NCI-H82 treated with DMSO at 0.1 percent for 48 hours (cell line): ENCODE measurements around the gene CHRND.

Experiments
- DNase-seq: peaks from one replicate; lab custom pipeline; 2025; ENCODE audit not compliant: unreplicated experiment; lab: John Stamatoyannopoulos, UW

Gene CHRND

GRCh38 chr2:232541195-232541960, 15.4 kb downstream of the CHRND start:
- no peak for DNase-seq

- no peak for DNase-seq
Measured at GRCh38 chr2:232541961-232542714, 16.2 kb downstream of the CHRND start.

GRCh38 chr2:232542715-232543467, 16.9 kb downstream of the CHRND start:
- no peak for DNase-seq

- no peak for DNase-seq
Measured at GRCh38 chr2:232543491-232543890, 17.5 kb downstream of the CHRND start.

GRCh38 chr2:232543928-232544631, 18.1 kb downstream of the CHRND start:
- no peak for DNase-seq

- no peak for DNase-seq
Measured at GRCh38 chr2:232544674-232545073, 18.7 kb downstream of the CHRND start.

- no peak for DNase-seq
Measured at GRCh38 chr2:232545511-232546375, 19.8 kb downstream of the CHRND start.

- DNase-seq: no peak
Measured at GRCh38 chr2:232547991-232548390, 22.0 kb downstream of the CHRND start.

- DNase-seq: no peak
Measured at GRCh38 chr2:232549655-232550353, 23.8 kb downstream of the CHRND start.

GRCh38 chr2:232550354-232551249, 24.6 kb downstream of the CHRND start, which contains the start of the genes EIF4E2 and TIGD1:
EIF4E2 (plus strand) TSS chr2:232550689; CDS start chr2:232550725, 36 bp downstream.
TIGD1 (minus strand) TSS chr2:232550557; CDS start chr2:232549882, 675 bp downstream.
- peak; percentile 84 for DNase-seq

- no peak for DNase-seq
Measured at GRCh38 chr2:232551250-232551638, 25.3 kb downstream of the CHRND start.

- no peak for DNase-seq
Measured at GRCh38 chr2:232551776-232552175, 25.8 kb downstream of the CHRND start.

- DNase-seq: no peak
Measured at GRCh38 chr2:232556426-232556825, 30.5 kb downstream of the CHRND start.

- no peak for DNase-seq
Measured at GRCh38 chr2:232562515-232563151, 36.7 kb downstream of the CHRND start.

GRCh38 chr2:232563580-232563979, 37.6 kb downstream of the CHRND start:
- no peak for DNase-seq

GRCh38 chr2:232567721-232568120, 41.8 kb downstream of the CHRND start:
- DNase-seq: no peak

GRCh38 chr2:232568161-232568560, 42.2 kb downstream of the CHRND start:
- DNase-seq: no peak

- no peak for DNase-seq
Measured at GRCh38 chr2:232569541-232569940, 43.6 kb downstream of the CHRND start.
